ENCODE results near the gene NHLRC4.

GRCh38 chr16:559021-559380, 7.8 kb upstream of the NHLRC4 start:
- TF ChIP-seq JUN (IDR thresholded peaks at IDR 0.05; ENCODE audit: low read depth, low read length) (no peak), CTCF (IDR thresholded peaks at IDR 0.05; ENCODE audit: control extremely low read depth in 1 of 3, insufficient read depth in 1 of 3, low read depth in 1 of 3, low read length in 3 of 3) (no peak), HDAC2 (IDR thresholded peaks at IDR 0.05; ENCODE audit: borderline replicate concordance in 1 of 2, low read depth in 2 of 2, low read length in 2 of 2) (no peak), EP300 (IDR thresholded peaks at IDR 0.05; ENCODE audit: borderline replicate concordance in 1 of 2, low read depth in 2 of 2, low read length in 2 of 2) (no peak), EZH2 (IDR thresholded peaks at IDR 0.05; ENCODE audit: low read depth, low read length, severe bottlenecking) (no peak), JUND (IDR thresholded peaks at IDR 0.05; ENCODE audit: low read length) (no peak), POLR2A (IDR thresholded peaks at IDR 0.05; ENCODE audit: control extremely low read depth in 1 of 2, low read depth in 2 of 2, low read length in 2 of 2) (no peak), POU5F1 (IDR thresholded peaks at IDR 0.05; ENCODE audit: low read depth, low read length) (no peak), ZNF274 (IDR thresholded peaks at IDR 0.05; ENCODE audit: borderline replicate concordance, extremely low read depth, low read length) (no peak), TCF12 (IDR thresholded peaks at IDR 0.05; ENCODE audit: low read depth, low read length) (no peak), CREB1 (IDR thresholded peaks at IDR 0.05) (no peak)

Measured in H1 (cell line).